UCSD-AML1 (cell line): ENCODE measurements around the gene C5orf34.
"Not testable (repeated sequence)": the region's sequence is repeated elsewhere in the genome, so short reads cannot be mapped to it uniquely, and the experiment has no call there.

ENCODE experiments used
- DNase-seq: peaks from one replicate; lab custom pipeline; 2025; ENCODE audit not compliant: unreplicated experiment; lab: John Stamatoyannopoulos, UW

Gene C5orf34, protein sequence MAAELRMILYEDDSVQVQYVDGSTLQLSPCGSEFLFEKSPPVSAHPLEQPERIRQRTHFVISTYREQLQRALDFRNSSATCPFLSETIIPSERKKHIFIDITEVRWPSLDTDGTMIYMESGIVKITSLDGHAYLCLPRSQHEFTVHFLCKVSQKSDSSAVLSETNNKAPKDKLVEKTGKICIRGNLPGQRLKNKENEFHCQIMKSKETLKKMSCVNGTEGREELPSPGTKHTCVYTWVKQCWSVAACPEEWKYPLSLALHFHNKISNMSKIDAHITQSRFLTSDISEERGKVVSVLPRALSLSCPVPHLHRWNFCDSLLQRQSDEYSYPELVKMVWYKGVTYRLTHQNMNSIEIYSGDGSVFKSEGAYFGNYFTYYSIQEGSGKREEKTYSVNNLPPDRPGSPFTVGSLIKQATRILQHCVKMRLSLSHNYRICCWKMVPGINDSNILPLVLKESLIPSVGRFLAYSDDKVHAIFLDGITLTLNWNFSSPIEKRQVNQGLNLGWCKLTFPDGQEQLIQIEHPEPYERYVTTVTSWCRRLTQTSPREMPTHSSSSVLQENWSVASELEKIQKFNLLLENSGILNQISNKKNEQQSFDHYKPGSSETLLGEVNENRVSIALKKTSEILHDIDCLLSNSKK

DNA sequence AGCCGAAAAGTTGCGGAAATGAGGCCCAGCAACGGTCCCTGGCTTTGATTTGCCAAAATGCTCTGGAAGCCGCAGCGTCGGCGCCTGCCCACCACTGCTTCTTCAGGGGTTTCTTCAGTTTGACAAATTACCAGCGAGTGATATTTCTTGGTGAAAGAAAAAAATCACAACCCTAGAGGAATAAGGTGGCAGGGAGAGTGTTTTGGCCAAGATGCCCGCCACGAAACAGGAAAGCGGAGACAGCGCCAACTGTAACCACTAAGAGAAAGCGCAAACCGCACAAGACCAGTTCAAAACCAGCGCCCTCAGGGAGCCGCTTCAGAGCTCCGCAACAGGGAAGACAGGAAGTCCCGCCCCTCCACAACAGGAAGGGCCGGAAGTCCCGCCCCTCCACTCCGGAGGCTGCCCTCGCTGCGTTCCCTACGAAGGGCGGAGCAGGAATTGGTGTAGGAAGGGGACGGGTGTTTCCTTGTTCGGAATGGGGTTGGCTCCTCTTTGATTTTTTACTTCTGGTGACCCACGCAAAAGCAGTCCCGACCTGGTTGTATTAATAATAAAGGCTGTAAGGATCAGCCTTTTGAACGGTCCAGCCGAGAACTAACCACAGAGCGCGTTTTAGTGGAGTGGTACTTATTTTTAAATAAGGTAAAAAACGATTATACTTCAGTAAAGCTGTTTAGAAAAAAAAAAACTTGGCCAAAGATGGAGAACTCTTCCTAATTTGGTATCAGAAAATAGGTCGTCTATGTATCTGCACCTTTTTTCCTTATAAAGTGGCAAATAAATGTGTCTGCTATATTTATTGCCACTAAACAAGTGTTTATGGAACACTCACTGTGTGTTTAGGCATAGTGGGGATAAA, at the start of gene C5orf34:
C5orf34 (minus strand) TSS at position 333 of the 862 bp plus-strand sequence. CDS start 5,809 bp downstream, outside the sequence.
- DNase-seq: peak; percentile 97

DNA sequence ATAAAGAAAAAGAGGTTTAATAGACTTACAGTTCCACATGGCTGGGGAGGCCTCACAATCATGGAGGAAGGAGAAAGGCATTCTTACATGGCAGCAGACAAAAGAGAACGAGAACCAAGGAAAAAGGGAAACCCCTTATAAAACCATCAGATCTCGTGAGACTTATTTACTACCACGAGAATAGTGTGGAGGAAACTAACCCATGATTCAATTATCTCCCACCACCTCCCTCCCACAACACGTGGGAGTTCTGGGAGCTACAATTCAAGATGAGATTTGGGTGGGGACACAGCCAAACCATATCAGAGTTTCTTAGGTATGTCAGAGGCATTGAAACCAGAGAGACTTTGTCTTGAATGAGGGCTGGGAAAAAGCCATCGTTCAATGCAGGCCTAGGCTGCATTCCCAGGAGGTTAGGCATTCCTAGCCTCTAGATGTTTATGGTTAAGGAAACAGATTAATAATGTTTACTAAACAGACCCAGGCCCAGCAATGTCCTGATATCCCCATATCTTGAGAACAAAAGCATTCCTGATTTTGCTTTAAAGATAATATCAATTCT, 49.4 kb upstream of the C5orf34 start:
- no peak for DNase-seq

DNA sequence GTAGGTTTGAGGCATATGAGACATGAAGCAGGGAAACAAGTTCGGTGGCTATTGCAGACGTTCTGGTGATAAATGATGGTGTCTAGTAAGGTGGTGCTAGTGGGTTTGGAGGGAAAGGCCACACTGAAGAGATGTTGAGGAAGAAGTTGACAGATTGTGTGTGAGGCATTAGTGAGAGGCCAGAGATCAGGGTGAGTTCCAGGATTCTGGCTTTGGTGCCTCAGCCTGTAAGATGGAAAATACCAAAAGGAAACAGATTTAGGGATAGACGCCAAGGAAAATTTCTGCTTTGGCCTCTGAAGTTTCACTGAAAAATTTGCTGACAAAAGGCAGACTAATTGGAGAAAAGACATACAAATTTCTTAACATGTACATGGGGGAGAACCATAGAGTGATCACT, 48.4 kb upstream of the C5orf34 start:
- no peak for DNase-seq

DNA sequence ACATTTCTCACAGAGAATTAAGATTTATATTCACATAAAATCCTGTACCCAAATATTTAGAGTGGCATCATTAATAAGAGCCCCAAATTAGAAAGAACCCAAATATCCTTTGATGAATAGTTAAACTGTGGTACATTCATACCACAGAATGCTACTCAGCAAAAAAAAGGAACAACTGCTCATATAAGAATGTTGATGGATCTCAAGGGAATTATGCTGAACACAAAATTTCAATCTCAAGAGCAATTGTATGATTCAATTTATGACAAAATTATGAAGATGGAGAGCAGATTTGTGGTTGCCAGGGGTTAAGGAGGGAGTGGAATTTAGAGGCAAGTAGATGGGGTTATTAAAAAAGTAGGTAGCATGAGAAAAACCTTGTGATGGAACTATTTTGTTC, 46.4 kb upstream of the C5orf34 start:
- DNase-seq: no peak

DNA sequence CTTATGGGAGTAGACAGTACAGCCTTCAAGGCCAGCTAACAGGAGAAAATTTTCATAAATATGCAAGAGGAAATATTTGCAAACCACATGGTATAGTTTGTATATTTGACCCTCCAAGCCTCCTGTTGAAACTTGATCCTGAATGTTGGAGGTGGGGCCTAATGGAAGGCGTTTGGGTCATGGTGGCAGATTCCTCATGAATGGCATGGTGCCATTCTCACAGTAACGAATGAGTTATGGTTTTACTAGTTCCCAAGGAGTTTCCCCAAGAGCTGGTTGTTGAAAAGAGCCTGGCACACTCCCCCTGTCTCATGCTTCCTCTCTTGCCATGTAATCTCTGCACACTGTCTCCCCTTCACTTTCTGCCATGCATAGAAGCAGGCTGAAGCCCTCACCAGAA, 45.2 kb upstream of the C5orf34 start:
- DNase-seq: no peak

DNA sequence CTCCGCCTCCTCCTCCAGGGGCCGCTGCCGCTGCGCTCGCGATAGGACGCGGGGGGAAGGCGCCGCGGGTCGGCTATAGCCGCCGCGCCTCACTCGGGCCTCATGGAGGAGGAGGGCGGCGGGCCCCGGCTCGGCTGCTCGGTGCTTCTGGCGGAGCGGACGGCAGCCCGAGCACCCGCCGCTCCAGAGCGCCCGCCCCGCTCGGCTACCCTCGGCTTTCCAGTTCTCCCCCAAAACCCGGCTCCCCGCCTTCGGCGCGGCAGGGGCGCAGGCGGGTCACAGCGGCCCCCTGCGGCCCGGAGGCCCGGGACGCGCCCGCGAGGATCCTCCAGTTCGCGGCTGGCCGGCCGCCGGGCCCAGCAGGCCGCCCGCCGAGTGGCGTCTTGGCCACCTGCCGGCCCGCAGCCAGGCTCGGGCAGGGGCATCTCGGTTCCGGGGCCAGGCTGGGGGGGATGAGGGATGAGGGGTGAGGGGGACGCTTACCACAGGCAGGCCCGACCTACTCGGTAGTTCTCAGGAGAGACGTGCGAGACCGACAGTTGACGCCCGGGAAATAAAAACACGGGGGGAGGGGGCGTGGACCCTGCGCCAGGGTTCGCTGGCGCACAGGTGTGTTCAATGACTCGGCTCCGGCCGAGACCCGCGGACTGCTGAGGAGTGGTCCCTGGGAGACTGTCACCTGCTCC, 42.1 kb upstream of the C5orf34 start, which contains the start of gene PAIP1:
PAIP1 (minus strand) TSS at position 221 of the 686 bp plus-strand sequence. CDS start 231 bp downstream, outside the sequence.
- DNase-seq: peak; percentile 91

DNA sequence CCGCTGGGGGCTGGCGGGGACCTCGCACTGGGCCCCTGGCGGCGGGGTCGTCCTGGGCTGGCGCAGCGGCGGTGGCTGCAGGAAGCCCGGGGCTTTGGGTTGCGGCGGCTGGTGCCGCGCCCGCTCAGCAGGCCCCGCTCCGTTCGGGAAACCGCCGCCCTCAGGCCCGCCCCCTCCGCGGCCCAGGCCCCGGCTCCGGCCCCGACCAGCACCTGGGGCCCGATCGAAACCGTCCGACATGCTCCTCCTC, 41.6 kb upstream of the C5orf34 start:
- not testable (repeated sequence) for DNase-seq

DNA sequence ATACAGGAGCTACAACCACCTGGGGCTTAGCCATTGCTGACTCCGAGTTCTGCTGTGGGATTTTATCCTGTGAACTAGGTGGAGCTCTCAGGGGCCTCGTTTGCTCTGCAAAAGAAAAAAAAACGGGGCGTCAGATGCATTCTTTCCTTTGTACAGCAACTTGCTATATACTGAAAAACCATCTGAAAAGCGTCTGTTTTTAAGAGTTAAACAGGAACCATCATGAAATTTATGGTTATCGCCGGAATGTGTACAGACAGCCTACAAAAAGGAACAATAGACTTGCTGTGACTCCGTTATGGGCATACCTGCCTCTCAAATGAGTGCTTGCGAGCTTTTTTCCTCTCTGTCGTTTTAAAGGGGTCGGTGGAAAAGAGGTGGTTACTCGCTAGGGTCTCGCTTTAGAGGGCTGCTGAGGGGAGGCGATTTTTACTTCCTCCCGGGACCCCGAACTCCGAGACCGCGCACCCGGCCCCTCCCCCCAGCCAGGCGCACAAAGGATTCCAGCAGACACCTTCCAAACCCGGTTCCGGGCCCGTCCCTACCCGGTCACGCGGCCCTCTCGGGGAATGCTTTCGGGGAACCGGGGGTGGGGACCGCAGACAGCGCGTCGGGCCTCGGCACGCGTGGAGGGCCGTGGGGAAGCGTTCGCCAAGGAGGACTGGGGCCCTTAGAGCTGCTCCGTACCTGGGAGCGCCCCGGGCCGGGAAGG, 41.1 kb upstream of the C5orf34 start:
- peak; percentile 71 for DNase-seq

DNA sequence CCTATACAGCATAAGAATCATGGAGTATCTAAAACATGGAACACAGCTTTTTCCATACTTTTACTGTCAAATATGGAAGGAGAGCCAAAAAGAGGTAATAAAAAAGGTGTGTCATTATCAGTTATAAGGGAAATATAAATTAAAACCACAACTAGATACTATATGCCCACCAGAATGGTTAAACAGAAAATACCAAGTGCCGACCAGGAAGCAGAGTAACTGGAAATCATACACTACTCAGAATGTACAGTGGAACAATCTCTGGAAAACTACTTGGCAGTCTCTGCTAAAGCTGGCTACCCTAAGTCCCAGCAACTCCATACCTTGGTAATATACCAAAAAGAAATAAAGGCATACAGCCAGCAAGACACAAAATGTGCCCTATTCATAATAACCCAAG, 39.5 kb upstream of the C5orf34 start:
- DNase-seq: no peak

DNA sequence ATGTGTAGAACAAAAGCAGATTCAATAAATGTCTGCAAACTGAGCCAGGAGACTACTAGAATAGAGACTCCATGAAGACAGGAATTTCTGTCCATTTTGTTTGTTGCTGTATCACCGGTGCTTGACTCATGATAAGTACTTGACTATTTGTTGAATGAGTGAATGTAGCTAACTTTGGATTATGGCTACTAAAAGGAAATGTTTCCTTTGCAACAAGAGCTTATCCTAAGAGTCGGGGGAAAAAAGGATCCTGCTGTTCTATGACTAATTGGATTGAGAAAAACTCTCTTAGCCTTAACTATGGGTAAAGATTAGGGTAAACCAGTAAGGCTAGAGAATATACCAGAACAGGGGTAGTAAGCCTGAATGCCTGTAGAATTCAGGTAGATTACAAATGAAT, 38.4 kb upstream of the C5orf34 start:
- no peak for DNase-seq

DNA sequence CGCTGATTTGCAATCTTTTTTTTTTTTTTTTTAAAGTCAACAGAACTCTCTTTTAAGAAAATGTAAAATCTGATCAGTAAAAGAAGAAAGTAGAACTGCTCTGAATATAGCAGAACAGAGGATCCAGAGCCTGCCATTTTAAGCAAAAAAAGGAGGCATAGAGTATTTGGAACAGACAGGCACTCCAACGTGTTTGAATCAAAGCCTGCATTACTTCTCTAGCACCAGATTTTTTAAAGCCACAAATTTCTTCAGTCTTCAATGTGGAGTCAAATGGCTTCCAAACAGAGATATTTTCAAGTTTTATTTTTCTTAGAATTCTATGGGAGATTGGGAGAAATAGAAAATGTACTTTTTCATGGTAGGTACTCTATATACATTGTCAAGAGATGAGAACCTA, 36.8 kb upstream of the C5orf34 start:
- DNase-seq: no peak

DNA sequence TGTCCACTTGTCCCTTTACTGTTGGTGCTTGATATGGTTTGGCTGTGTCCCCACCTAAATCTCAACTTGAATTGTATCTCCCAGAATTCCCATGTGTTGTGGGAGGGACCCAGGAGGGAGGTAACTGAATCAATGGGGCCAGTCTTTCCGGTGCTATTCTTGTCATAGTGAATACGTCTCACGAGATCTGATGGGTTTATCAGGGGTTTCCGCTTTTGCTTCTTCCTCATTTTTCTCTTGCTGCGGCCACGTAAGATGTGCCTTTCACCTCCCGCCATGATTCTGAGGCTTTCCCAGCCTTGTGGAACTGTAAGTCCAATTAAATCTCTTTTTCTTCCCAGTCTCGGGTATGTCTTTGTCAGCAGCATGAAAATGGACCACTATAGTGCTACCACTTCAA, 34.3 kb upstream of the C5orf34 start:
- DNase-seq: not testable (repeated sequence)

DNA sequence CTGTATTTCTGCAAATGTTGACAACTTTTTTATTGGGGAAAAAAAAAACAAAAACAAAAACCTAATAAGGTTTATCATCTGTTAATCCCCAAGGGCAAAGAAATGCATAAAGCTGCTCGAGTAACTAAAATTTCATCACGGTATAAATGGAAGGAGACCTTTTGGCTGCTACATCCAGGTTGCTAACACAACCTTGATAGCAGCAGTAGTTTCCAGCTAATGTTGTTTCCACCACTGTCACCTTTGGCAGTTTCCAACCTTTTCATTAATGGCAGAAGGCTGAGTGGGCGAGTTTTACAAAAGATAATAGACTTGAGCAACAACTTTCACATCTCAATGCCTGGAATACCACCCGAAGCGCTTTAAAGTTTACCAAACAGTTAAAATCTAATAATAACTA, 33.4 kb upstream of the C5orf34 start:
- DNase-seq: no peak

DNA sequence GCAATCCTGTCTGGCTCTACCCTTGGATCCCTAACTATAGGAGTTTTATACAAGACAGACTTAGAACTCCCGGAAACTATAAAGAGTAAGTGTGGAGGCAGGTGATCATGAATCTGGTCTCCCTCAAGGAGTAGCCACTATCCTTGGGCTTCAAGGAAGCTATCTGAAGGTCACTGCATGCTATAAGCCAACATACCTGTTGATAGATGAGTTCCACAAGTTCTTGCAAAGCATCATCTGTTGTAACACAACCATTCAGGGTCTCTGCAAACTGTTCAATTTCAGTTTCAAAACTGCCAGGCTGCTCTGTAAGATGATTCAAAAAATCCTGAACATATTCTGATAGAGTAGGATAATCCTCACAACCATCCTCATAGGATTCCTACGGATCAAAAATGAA, 32.6 kb upstream of the C5orf34 start:
- DNase-seq: no peak

DNA sequence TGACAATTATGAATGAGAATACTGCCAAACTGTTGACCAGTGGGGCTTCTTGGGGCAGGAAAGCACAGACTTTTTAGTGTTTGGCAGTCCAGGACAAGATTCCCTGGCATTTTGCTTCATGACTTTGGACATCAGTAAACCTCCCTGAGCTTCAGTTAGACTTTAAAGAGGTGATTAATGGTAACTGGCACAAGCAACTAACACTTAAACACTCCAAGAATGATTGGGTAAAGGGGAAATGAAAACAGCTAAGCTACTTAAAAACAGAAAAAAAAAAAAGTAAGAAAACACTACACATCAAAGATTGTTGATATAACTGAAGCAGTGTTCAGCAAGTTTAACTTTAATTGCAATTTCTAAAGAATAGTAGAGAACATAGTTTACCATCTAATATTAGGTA, 28.5 kb upstream of the C5orf34 start:
- no peak for DNase-seq

DNA sequence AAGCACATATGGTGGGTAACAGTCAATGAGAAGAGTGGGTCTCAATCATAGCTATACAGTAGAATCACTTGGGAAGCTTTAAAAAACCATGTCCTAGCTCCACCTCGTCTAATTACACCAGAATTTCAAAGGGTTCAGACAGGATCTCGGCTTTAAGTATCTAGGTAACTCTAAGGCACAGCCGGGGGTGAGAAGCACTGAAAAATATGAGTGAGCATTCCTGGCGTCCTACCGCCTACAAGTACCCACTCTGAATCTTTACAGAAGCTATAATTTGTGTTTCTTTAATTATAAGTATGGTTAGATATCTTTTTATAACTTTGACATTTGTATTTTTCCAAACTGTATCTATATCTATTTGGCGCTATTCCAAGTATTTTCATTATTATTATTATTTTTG, 25.8 kb upstream of the C5orf34 start:
- no peak for DNase-seq

DNA sequence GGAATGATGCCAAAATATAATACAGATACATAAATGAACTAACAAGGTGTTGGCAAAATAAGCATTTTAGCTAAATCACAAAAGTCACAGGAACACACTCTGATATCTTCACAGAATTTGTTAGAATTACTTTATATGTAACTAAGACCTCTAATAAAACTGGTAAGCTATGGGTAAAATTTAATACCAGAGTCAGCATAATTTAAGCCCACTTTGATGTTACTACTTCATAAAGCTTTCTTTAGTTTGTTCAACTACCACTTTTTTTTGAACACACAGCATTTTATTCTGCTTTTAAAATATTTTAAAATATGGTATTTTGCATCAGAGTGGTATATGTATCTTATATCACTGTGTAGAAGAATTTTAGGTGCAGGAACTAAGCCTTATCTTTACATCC, 22.0 kb upstream of the C5orf34 start:
- no peak for DNase-seq

DNA sequence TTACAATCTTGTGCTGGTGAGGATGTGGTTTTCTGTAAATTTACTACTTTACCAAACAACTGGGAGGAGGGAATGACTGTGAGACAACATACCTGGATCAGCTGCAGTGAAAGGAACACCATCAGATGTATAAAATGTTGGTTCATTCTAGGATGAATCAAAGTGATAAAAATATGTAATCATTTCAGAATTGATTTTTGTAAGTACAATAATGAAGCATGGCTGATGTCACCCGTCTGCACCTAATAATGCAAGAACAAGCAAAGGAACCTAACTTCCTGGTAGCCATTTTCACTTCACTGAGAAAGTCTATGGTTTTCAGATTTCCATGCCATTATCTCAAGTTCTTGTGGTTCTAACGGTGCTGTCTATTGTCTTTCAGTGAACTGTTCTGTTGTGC, 18.7 kb upstream of the C5orf34 start:
- DNase-seq: no peak

DNA sequence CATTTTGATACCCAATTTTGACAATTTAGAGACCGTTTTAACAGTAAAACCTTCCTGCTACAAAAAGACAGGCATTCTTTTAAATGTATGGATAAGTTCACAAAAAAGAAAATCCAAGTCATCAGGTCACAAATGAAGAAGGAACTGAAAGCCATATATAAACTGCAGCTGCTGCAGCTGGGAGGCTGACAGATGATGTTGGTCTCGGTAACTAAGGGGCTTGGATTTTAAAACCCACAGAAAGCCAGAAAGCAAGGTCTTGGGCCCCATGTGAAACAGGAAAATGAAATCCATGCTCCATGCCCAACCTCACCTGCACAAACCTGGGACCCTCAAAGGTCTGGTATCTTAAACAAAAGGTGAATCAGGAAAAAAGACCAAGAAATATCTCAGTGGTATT, 15.7 kb upstream of the C5orf34 start:
- DNase-seq: no peak

DNA sequence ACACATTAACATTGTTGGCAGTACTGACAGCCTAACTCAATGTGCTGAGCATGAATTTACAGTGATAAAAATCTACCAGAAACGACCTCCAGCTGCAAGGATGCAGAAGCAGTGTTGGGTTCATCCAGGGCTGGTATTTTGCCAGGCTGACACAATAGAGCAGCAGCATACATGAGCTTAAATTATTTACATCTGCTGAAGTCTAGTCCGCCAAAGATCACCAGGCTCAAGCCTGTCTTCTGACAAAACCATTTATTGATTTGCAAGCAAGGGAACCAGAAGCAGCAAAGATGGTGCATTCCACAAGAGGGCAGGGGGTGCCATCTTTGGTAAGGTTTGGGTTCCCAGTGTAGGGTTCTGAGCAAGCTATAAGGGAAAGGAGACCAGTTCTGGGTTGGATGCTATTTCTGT, 8.7 kb upstream of the C5orf34 start:
- DNase-seq: no peak
